C4-2B (cell line): Measurements from ENCODE around the gene MESP1.

ENCODE experiments used
- H3K27ac ChIP-seq: fragments of 450-650 bp; 2 replicates; pipeline ENCODE4 v1.5.1; 2017
- CTCF ChIP-seq: fragments of 450-650 bp; conservative IDR thresholded peaks from 2 replicates; pipeline ENCODE4 v1.5.1; 2017; ENCODE audit warnings: mild to moderate bottlenecking
- ZFX ChIP-seq: fragments of 450-650 bp; IDR thresholded peaks from 2 replicates; pipeline ENCODE4 v1.6.1; 2017

Gene MESP1

GRCh38 chr15:89777782-89778380 lies 26.8 kb upstream of the MESP1 start:
- H3K27ac ChIP-seq = no peak overlapping the region
- TF ChIP-seq ZFX = no peak
- no peak for TF ChIP-seq CTCF

- H3K27ac ChIP-seq = peak overlapping the region; percentile 83
- TF ChIP-seq CTCF = no peak
Measured at GRCh38 chr15:89777073-89777751, 26.2 kb upstream of the MESP1 start.

GRCh38 chr15:89776274-89777072 lies 25.4 kb upstream of the MESP1 start, which contains the start of gene MESP2:
Gene MESP2 (plus strand): TSS chr15:89776332. CDS start chr15:89776358, 26 bp downstream.
- peak within 1 kb of the TSS; percentile 83 for H3K27ac ChIP-seq
- TF ChIP-seq CTCF (no peak; the same call in 1 of the 2 replicates), ZFX (peak; percentile 70; the same call in 1 of the 2 replicates)

- no peak for TF ChIP-seq CTCF
- TF ChIP-seq ZFX = no peak
Measured at GRCh38 chr15:89775815-89776214, 24.8 kb upstream of the MESP1 start.

GRCh38 chr15:89774492-89774891 lies 23.4 kb upstream of the MESP1 start:
- TF ChIP-seq ZFX = no peak
- TF ChIP-seq CTCF = no peak
- no peak overlapping the region for H3K27ac ChIP-seq

More at GRCh38 chr15:89775815-89776214, 24.8 kb upstream of the MESP1 start:
- peak overlapping the region; percentile 83 for H3K27ac ChIP-seq

DNA sequence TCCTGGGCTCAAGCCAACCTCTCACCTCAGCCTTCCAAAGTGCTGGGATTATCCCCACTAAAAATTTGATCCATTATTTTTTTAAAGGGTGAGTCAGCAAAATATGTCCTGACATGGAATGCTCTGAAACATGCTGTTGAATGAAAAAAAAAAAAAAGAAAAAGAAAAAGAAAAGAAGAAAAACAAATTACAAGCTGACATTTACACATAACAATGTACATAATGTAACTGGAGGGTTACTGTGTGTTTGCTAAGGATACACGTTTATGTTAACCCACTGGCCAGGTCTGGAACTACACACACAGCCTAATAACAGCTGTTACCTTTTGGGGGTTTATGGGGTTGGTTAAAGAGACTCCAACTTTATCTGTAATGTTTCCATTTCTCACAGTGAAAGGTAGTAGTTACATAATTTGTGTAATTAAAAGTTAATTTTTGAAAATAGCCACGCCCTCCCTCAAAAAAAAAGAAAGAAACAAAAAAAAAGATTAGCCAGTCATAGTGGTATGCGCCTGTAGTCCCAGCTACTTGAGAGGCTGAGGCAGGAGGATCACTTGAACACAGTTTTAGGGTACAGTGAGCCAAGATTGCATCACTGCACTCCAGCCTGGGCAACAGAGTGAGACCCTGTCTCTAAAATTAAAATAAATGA lies 22.0 kb upstream of the MESP1 start:
- peak overlapping the region; percentile 61 for H3K27ac ChIP-seq
- no peak for TF ChIP-seq ZFX
- peak; percentile 66 for TF ChIP-seq CTCF
